Measurements from ENCODE around the gene RBMS1. TPM values are rescaled to one million over a fixed set of nuclear protein-coding genes. Genes with fewer than 3 reads are reported as not detected.
A peak's percentile ranks its signal among the peaks of the same experiment; 100 is the strongest.
"Not testable (repeated sequence)": the region's sequence is repeated elsewhere in the genome, so short reads cannot be mapped to it uniquely, and the experiment has no call there.

Gene RBMS1
- total RNA-seq, 4 donors from 2014 or later: 86.0 to 110 (median 91.5) TPM

DNA sequence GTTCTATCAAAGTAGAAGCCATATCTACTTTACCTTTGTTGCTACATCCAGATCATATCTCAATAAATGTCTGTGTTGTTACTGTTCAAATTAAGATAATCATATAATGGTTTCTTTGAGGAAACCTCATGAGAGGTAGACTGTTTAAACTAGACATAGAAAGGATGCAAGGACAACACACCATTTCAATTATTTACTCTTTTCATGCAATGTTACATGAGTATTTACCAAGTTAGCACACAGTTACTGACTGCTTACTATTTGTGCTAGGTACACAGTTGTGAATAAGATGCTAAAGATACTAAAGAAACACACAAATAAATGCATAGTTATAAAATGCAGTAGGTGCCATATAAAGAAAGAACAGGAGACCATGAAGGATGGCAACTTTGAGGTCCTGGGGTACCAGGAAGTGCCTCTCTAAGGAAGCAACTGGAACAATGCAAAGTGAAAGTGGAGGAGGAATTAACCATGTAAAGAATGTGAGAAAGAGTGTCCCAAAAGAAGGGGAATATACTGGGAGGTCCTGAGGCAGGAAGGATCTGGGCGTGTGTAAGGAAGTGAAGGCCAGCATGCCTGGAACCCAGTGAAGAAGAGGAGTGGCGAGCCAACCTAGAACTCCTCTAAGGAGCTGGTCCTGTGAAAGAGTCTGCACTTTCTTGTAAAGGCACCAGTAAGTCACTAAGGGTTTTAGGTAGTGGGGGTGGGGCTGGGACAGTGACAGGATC is 39.4 kb downstream of the RBMS1 start:
- 89 to 93% methylated on average over 2 of the region's 2 CpGs for WGBS, 2 donors (ENCODE audit: low coverage in 1 of 2)
- Histone ChIP-seq H3K4me1 (peaks cover 9 to 84% (median 15%) of the 10 kb centered on the region in 3 donors), H3K27me3 (no peaks in the 10 kb centered on the region), H3K4me3 (no peak overlapping the region), H3K27ac (peak overlapping the region in 1 of 4 donors; percentile 41), H3K9me3 (no peaks in the 10 kb centered on the region), H3K36me3 (no peaks in the 10 kb centered on the region)
- no peak for TF ChIP-seq POLR2A (IDR thresholded peaks at IDR 0.05)
- no peak for TF ChIP-seq EP300 (IDR thresholded peaks at IDR 0.05)
- TF ChIP-seq CTCF (IDR thresholded peaks at IDR 0.05): no peak
- ATAC-seq: no peak

- H3K4me3 ChIP-seq: no peak overlapping the region
- 70 to 88% methylated on average over 3 of the region's 3 CpGs for WGBS, 2 donors (ENCODE audit: low coverage in 1 of 2)
- H3K36me3 ChIP-seq: no peaks in the 10 kb centered on the region
- H3K4me1 ChIP-seq: peaks cover 2 to 74% (median 15%) of the 10 kb centered on the region in 3 donors
- H3K27ac ChIP-seq: peak overlapping the region in 1 of 4 donors; percentile 41
- no peaks in the 10 kb centered on the region for H3K27me3 ChIP-seq
- TF ChIP-seq POLR2A (IDR thresholded peaks at IDR 0.05) (no peak), EP300 (IDR thresholded peaks at IDR 0.05) (no peak), CTCF (IDR thresholded peaks at IDR 0.05) (no peak), POLR2AphosphoS5 (IDR thresholded peaks at IDR 0.05) (no peak)
- ATAC-seq: no peak
- H3K9me3 ChIP-seq: no peaks in the 10 kb centered on the region
These were observed 40.3 kb downstream of the RBMS1 start for GRCh38 chr2:160453111-160453820.

DNA sequence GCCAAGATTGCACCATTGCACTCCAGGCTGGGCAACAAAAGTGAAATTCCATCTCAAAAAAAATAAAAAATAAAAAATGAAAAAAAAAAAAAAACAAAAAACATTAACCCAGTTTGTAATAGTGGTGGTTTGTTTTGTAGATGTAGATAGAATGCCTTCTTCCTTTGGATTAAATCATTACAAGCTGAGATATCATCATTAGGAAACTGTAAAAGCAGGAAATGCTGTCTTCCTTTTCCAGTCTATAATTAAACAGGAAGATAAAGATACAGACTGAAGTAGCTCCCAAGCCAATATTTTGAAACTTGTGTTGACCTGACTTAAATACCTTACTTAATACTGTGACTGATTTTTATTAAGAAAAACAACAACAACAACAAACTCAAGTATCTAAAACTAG is 43.1 kb downstream of the RBMS1 start:
- Histone ChIP-seq H3K4me1 (peaks cover 0 to 49% (median 10%) of the 10 kb centered on the region in 3 donors), H3K36me3 (peaks cover 0 to 6% of the 10 kb centered on the region in 2 donors), H3K27ac (no peak overlapping the region), H3K9me3 (no peaks in the 10 kb centered on the region), H3K4me3 (no peak overlapping the region), H3K27me3 (no peaks in the 10 kb centered on the region)
- ATAC-seq: no peak
- TF ChIP-seq POLR2A (IDR thresholded peaks at IDR 0.05): no peak
- TF ChIP-seq EP300 (IDR thresholded peaks at IDR 0.05): no peak
- no peak for TF ChIP-seq CTCF (IDR thresholded peaks at IDR 0.05)
- TF ChIP-seq POLR2AphosphoS5 (IDR thresholded peaks at IDR 0.05): no peak

DNA sequence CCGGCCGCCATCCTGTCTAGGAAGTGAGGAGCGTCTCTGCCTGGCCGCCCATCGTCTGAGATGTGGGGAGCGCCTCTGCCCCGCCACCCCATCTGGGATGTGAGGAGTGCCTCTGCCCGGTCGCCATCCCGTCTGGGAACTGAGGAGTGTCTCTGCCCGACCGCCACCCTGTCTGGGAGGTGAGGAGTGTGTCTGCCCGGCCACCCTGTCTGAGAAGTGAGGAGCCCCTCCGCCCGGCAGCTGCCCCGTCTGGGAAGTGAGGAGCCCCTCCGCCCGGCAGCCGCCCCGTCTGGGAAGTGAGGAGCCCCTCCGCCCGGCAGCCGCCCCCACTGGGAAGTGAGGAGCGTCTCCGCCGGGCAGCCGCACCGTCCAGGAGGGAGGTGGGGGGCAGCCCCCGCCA is 44.8 kb downstream of the RBMS1 start:
- H3K27me3 ChIP-seq, H3K36me3 ChIP-seq, H3K4me3 ChIP-seq, ATAC-seq, H3K9me3 ChIP-seq, H3K27ac ChIP-seq: not testable (repeated sequence)
- H3K4me1 ChIP-seq: peaks cover 0 to 45% (median 0%) of the 10 kb centered on the region in 3 donors
- no CpG with 5 or more reads among the region's 29 CpGs for WGBS, 2 donors (ENCODE audit: low coverage in 1 of 2)

GRCh38 chr2:160445673-160446072 is 47.9 kb downstream of the RBMS1 start:
- TF ChIP-seq POLR2AphosphoS5 (IDR thresholded peaks at IDR 0.05) (no peak), CTCF (IDR thresholded peaks at IDR 0.05) (no peak), POLR2A (IDR thresholded peaks at IDR 0.05) (no peak), EP300 (IDR thresholded peaks at IDR 0.05) (no peak)
- H3K4me3 ChIP-seq: no peak overlapping the region
- peaks cover 0 to 50% (median 5%) of the 10 kb centered on the region in 3 donors for H3K4me1 ChIP-seq
- 89 to 93% methylated on average over 1 of the region's 1 CpG for WGBS, 2 donors (ENCODE audit: low coverage in 1 of 2)
- H3K36me3 ChIP-seq: peaks cover 0 to 6% of the 10 kb centered on the region in 2 donors
- H3K27ac ChIP-seq: no peak overlapping the region
- H3K27me3 ChIP-seq: no peaks in the 10 kb centered on the region
- no peak for ATAC-seq
- H3K9me3 ChIP-seq: no peaks in the 10 kb centered on the region

Measured in gastroesophageal sphincter (tissue), 4 donors.